IMR-90 (cell line): ENCODE results near the gene TCF4. TPM values are rescaled to one million over a fixed set of nuclear protein-coding genes. Genes with fewer than 3 reads are reported as not detected.

Experiments
- ATAC-seq: fragments of 200-7000 bp; cut with Tn5 transposase; 2 replicates; pipeline ENCODE4 v1.9.1; 2020; ENCODE audit warnings: low read depth, mild to moderate bottlenecking, moderate library complexity
- BruUV-seq: library from RNA; stranded (reverse); fragments of 400-500 nt; replicated peaks from 2 replicates; lab custom pipeline; 2021; lab: Mats Ljungman, UMichigan
- CTCF ChIA-PET: fragments of 300-600 bp; formaldehyde crosslinking; extraction: SDS; loops from one replicate; lab custom pipeline; 2021; ENCODE audit warnings: antibody characterized with exemption; lab: Yijun Ruan, JAX
- POLR2A ChIA-PET: fragments of 300-600 bp; sonication (Branson Sonifier 250); formaldehyde crosslinking; loops from one replicate; lab custom pipeline; 2022; ENCODE audit warnings: antibody characterized with exemption; ENCODE audit not compliant: unreplicated experiment; lab: Charles Lee
- DNase-seq: peaks from one replicate; pipeline ENCODE4 v3.0.0; 2013
- H2AFZ ChIP-seq: replicated peaks from 2 replicates; pipeline ENCODE3; 2013; ENCODE audit warnings: low read length, mild to moderate bottlenecking; ENCODE audit not compliant: poor library complexity
- H2AK5ac ChIP-seq: 2 replicates; pipeline ENCODE4 v1.6.1; 2013; ENCODE audit warnings: low read depth, low read length, inconsistent platforms
- H2AK9ac ChIP-seq: replicated peaks from 2 replicates; pipeline ENCODE3; 2013; ENCODE audit warnings: mild to moderate bottlenecking, low read depth, low read length, moderate library complexity; ENCODE audit not compliant: poor library complexity
- H2BK120ac ChIP-seq: 2 replicates; pipeline ENCODE4 v1.6.1; 2013; ENCODE audit warnings: low read depth, low read length, inconsistent platforms
- H2BK15ac ChIP-seq: 3 replicates; pipeline ENCODE4 v1.6.1; 2013; ENCODE audit warnings: low read depth, low read length, inconsistent platforms
- H2BK20ac ChIP-seq: 2 replicates; pipeline ENCODE4 v1.6.1; 2013; ENCODE audit warnings: low read depth, mild to moderate bottlenecking, inconsistent platforms, low read length, moderate library complexity
- H2BK5ac ChIP-seq: 2 replicates; pipeline ENCODE4 v1.6.1; 2013; ENCODE audit warnings: mild to moderate bottlenecking, low read depth, low read length, inconsistent platforms; ENCODE audit not compliant: poor library complexity, severe bottlenecking
- H3K14ac ChIP-seq: replicated peaks from 2 replicates; pipeline ENCODE4 v1.6.1; 2013; ENCODE audit warnings: low read depth, low read length, inconsistent platforms
- H3K18ac ChIP-seq: 2 replicates; pipeline ENCODE4 v1.6.1; 2013; ENCODE audit warnings: low read depth, low read length, control low read depth
- H3K23ac ChIP-seq: 2 replicates; pipeline ENCODE4 v1.6.1; 2013; ENCODE audit warnings: low read depth, low read length, inconsistent platforms
- H3K27ac ChIP-seq: 2 replicates; pipeline ENCODE4 v1.5.1; 2013; ENCODE audit warnings: mild to moderate bottlenecking, control low read depth, low read length; ENCODE audit not compliant: insufficient read depth
- H3K27me3 ChIP-seq: 2 replicates; pipeline ENCODE4 v1.6.1; 2013; ENCODE audit warnings: low read length; ENCODE audit not compliant: control insufficient read depth, insufficient read depth
- H3K36me3 ChIP-seq: 2 replicates; pipeline ENCODE4 v1.6.1; 2013; ENCODE audit warnings: low read length, mixed read lengths; ENCODE audit not compliant: control insufficient read depth, insufficient read depth
- H3K4ac ChIP-seq: 2 replicates; pipeline ENCODE4 v1.6.1; 2013; ENCODE audit warnings: low read depth, low read length, inconsistent platforms
- H3K4me1 ChIP-seq: 2 replicates; pipeline ENCODE4 v1.6.1; 2013; ENCODE audit warnings: low read length, mixed read lengths; ENCODE audit not compliant: control insufficient read depth, insufficient read depth
- H3K4me2 ChIP-seq: 2 replicates; pipeline ENCODE4 v1.6.1; 2013; ENCODE audit warnings: low read depth, mild to moderate bottlenecking, control low read depth, low read length, moderate library complexity
- H3K4me3 ChIP-seq: 2 replicates; pipeline ENCODE4 v1.5.1; 2013; ENCODE audit warnings: low read depth, mild to moderate bottlenecking, control low read depth, low read length, moderate library complexity; ENCODE audit not compliant: insufficient read depth
- H3K56ac ChIP-seq: 2 replicates; pipeline ENCODE4 v1.6.1; 2013; ENCODE audit warnings: low read length, inconsistent platforms; ENCODE audit not compliant: insufficient read depth; ENCODE audit errors: extremely low read depth
- H3K79me1 ChIP-seq, 2 experiments: 2 replicates each; pipeline ENCODE4 v1.6.1; 2013; ENCODE audit warnings: low read length in 2 of 2, inconsistent platforms in 1 of 2, low read depth in 1 of 2
- H3K9ac ChIP-seq: 2 replicates; pipeline ENCODE4 v1.6.1; 2013; ENCODE audit warnings: low read depth, low read length, control low read depth
- H3K9me1 ChIP-seq: 2 replicates; pipeline ENCODE4 v1.6.1; 2013; ENCODE audit warnings: low read length, inconsistent platforms; ENCODE audit not compliant: insufficient read depth
- H3K9me3 ChIP-seq: 2 replicates; pipeline ENCODE4 v1.6.1; 2013; ENCODE audit warnings: low read length; ENCODE audit not compliant: control insufficient read depth, insufficient read depth
- H4K20me1 ChIP-seq: 2 replicates; pipeline ENCODE4 v1.6.1; 2013; ENCODE audit warnings: low read length, inconsistent platforms; ENCODE audit not compliant: insufficient read depth
- H4K5ac ChIP-seq: 2 replicates; pipeline ENCODE4 v1.6.1; 2013; ENCODE audit warnings: mild to moderate bottlenecking, low read depth, low read length, control low read depth
- H4K8ac ChIP-seq, 2 experiments: 2 replicates each; pipeline ENCODE4 v1.6.1; 2013; ENCODE audit warnings: low read depth in 2 of 2, low read length in 2 of 2, control low read depth in 1 of 2, inconsistent platforms in 1 of 2
- H4K91ac ChIP-seq: 2 replicates; pipeline ENCODE4 v1.6.1; 2013; ENCODE audit warnings: low read depth, low read length, inconsistent platforms; ENCODE audit not compliant: insufficient read depth
- RCOR1 ChIP-seq: IDR thresholded peaks from 2 replicates; pipeline ENCODE4 v1.6.1; 2012; ENCODE audit warnings: mild to moderate bottlenecking, low read length, improper control_type of control experiment; ENCODE audit not compliant: insufficient replicate concordance
- WGBS, 2 experiments: methylation state at CpG; one replicate each; pipeline versions ENCODE4 v1.1.5 to v1.1.7; 2013; ENCODE audit warnings: missing lambda C conversion rate in 2 of 2; ENCODE audit not compliant: insufficient read length in 1 of 2; ENCODE audit errors: extremely low coverage in 2 of 2; 5-methylcytosine and 5-hydroxymethylcytosine counted together
- dilution Hi-C: fragments of 300-500 bp; cut with HindIII; formaldehyde crosslinking; loops from one replicate; pipeline ENCODE4 v1.14.3; 2018; ENCODE audit warnings: low sequenced_read_pairs; ENCODE audit not compliant: unreplicated experiment
- in situ Hi-C: fragments of 300-500 bp; cut with MboI; formaldehyde crosslinking; loops from 3 replicates; pipeline ENCODE4 v1.14.3; 2019; ENCODE audit warnings: low sequenced_read_pairs, inconsistent platforms, mixed read lengths
- intact Hi-C: fragments of 100-400 bp; cut with micrococcal nuclease; formaldehyde crosslinking; loops from 2 replicates; pipeline ENCODE4 v1.10.0; 2022
- polyA plus RNA-seq, 3 experiments: library from polyadenylated mRNA; depleted of rRNA; stranded (reverse); fragments of >200 nt; gene quantifications; 2 replicates each; pipeline ENCODE4 v1.2.3, GENCODE V29; 2012; ENCODE audit warnings: low replicate concordance in 1 of 3
- total RNA-seq: library from RNA; depleted of rRNA; stranded (reverse); fragments of >200 nt; gene quantifications from 2 replicates; pipeline ENCODE4 v1.2.3, GENCODE V29; 2012

The TCF4 gene
- total and polyA plus RNA-seq, 2 of the 4 experiments (the other 2 are of a cell fraction) = 30.0 to 87.1 TPM

GRCh38 chr18:55544014-55544413 lies 44.0 kb downstream of the TCF4 start:
- H3K27me3 ChIP-seq = no peaks in the 10 kb centered on the region
- intact Hi-C loops (no loop called here), dilution Hi-C loops (no loop called here), in situ Hi-C loops (no loop called here)
- no TSS peak for BruUV-seq
- H3K14ac ChIP-seq = no peak overlapping the region
- POLR2A ChIA-PET = no interaction called here
- H3K4me2 ChIP-seq = no peak overlapping the region
- H2AFZ ChIP-seq = no peak overlapping the region
- H3K9ac ChIP-seq = no peak overlapping the region
- H3K27ac ChIP-seq = no peak overlapping the region
- H2AK5ac ChIP-seq = no peak overlapping the region
- no peak overlapping the region for H3K4me3 ChIP-seq
- H4K5ac ChIP-seq = no peak overlapping the region
- peaks cover 22 to 51% of the 10 kb centered on the region in 2 experiments for H3K79me1 ChIP-seq
- H2AK9ac ChIP-seq = no peak overlapping the region
- no peaks in the 10 kb centered on the region for H3K36me3 ChIP-seq
- TF ChIP-seq RCOR1 = no peak
- H4K91ac ChIP-seq = no peak overlapping the region
- no CpG with 5 or more reads among the region's 1 CpG for WGBS, 2 experiments
- peaks cover 2% of the 10 kb centered on the region; the same call in 1 of the 2 replicates for H3K4me1 ChIP-seq
- H3K23ac ChIP-seq = no peak overlapping the region
- no peaks in the 10 kb centered on the region for H3K9me3 ChIP-seq
- no peak overlapping the region for H2BK20ac ChIP-seq
- no peak overlapping the region for H2BK5ac ChIP-seq
- H3K4ac ChIP-seq = no peak overlapping the region
- H3K18ac ChIP-seq = no peak overlapping the region
- H4K20me1 ChIP-seq = no peaks in the 10 kb centered on the region
- H2BK120ac ChIP-seq = no peak overlapping the region
- H4K8ac ChIP-seq = no peak overlapping the region
- no peak overlapping the region for H3K56ac ChIP-seq
- CTCF ChIA-PET = no interaction called here
- no peak overlapping the region for H2BK15ac ChIP-seq
- no peak for DNase-seq
- ATAC-seq = no peak
- peaks cover 6% of the 10 kb centered on the region; the same call in 1 of the 2 replicates for H3K9me1 ChIP-seq
